HG03045 (cell line): ENCODE data around the gene SLAMF9.

ENCODE experiments used
- ATAC-seq: cut with Tn5 transposase; IDR thresholded peaks from one replicate; pipeline ENCODE4 v1.9.1; 2021; ENCODE audit warnings: mild to moderate bottlenecking, moderate library complexity; ENCODE audit not compliant: unreplicated experiment

SLAMF9 gene

GRCh38 chr1:159977364-159978106 lies 23.5 kb upstream of the SLAMF9 start:
- ATAC-seq: no peak

DNA sequence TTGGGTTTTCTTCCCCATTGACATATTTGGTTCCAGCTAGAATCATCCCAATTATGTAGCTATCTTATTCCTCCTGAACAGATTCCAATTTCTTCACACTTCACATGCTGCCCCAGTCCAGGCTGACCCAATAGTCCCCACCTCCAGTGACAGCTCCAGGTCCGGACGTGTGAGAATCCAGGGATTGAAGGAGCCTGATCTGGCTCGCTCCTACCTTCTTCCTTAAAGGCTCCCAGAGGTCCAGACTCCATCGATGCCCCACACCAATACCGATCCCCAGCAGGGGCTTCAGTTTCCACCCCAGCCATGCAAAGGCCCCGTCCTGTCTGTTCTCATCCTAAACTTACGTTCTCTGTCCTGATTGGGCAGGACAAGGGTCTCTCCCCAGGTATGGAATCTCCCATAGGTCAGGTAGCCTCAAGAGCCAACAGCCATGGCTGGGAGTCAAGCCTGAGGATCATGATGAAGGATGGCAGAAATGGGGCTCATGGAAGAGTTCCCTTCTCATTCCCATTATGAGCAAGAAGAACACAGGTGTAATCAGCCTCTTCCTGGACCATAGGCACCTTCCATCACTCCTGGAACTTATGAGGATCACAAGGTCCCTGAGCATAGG lies 20.4 kb upstream of the SLAMF9 start:
- no peak for ATAC-seq

DNA sequence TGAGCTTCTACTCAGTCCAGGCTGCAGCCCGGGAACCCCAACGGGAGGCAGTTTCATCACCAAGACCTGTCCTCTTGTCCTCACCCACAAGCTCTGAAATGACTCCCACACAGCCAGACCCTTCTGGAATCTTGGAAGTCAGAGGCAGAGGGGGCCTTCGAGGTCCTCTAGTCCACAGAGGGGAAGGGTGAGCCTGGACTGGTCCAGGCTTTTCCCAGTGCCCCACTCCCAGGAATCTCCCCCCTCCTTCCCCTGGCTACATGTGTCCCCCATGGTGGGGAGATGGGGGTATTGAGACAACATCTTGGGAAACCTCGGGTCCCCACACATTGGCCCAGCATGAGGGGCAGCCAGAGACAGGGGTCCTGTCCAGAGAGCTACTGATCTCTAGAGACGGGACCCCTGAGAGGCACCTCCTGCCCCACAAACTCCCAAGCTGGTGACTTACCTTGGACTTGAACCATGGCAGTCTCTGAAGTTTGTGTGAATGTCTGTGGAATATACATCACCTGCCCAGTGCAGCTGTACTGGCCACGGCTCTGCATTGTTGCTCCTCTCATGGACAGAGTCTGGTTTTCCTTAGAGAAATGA lies 19.4 kb upstream of the SLAMF9 start:
- no peak for ATAC-seq

DNA sequence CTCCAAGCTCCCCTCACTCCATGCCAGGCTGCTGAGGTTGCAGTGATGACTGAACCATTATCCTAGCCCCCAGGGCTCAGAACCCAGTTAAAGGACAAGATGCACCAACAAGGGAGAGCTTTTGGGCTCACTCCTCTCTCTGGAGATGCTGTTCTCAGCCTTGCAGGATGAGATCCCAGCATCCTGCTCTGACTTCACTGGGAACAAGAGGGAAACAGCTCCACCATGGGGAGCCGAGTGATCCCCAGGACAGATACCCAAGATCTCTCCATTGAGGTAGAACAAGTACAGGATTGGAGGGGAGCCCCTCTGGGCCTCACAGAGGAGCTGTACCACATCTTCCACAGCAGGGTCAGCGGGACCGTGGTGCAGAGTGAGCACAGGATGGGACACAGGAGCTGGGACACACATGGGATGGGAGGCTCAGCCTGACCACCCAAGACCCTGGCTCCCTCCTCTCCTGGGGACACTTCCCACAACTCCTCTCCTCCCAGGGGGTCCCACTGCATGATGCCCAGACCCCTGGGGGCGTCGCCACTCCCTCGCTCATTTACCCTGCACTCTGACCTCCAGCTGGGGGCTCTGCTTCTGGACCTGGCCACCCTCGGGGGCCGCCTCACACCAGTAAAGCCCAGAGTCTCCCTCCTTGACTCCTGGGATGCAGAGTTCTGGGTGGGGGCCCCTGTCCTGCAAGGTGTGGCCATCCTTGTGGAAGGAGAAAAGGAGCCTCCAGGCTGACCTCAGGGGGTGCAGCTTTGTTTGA lies 18.6 kb upstream of the SLAMF9 start:
- no peak for ATAC-seq

DNA sequence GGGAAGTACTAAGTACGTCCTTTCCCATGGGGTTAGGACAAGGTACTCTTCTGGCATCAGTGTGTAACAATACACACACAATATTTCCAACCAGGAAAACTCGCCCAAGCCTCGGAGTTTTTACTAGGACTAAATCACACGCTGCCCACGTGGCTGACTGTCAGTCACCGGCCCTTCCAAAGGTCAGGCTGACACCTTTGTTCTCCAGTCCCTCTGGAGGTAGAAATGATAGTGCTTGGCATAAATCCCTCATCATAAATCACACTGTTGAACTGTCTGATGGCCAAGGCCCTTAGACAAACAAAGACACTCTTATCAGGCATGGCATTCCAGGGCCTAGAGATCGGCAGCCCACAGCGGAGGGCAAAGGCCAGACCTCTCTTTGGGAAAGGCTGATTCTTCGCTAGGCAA lies 16.9 kb upstream of the SLAMF9 start:
- ATAC-seq: no peak

GRCh38 chr1:159968901-159969300 lies 14.9 kb upstream of the SLAMF9 start:
- ATAC-seq: no peak

DNA sequence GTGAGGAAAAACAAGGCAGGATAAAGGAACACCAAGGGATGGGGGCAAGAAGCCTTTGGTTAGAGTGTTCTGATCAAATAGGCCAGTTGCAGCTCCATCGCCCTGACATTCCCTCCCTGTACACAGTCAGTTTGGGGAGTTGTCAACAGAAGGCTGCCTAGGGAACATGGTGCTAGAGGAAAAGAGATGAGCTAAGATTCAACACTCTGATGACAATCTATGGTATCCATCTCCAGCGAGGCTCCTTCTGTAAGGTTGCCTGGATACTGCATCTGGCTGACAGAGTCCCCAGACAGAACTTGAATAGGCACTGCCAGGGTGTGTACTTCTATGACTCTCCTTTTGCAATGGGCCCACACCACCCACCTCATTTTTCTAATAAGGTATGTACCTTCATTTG lies 11.2 kb upstream of the SLAMF9 start:
- ATAC-seq: no peak

- no peak for ATAC-seq
These were observed 10.1 kb upstream of the SLAMF9 start for GRCh38 chr1:159964144-159964543.

- no peak for ATAC-seq
These were observed 8.1 kb upstream of the SLAMF9 start for GRCh38 chr1:159962176-159962575.

DNA sequence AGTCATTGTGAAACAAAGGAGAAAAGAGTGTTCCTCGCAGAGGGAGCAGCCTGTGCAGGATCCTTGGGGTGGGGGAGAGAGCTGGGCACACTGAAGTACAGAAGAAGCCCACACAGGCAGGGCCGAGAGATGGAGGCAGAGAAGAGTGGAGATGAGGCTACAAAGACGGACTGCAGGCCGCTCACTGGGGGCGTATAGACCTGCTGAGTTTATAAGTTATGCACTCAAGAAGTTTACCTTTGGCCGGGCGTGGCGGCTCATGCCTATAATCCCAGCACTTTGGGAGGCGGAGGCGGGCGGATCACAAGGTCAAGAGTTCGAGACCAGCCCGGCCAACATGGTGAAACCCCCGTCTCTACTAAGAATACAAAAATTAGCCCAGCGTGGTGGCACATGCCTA lies 7.6 kb upstream of the SLAMF9 start:
- ATAC-seq: no peak

DNA sequence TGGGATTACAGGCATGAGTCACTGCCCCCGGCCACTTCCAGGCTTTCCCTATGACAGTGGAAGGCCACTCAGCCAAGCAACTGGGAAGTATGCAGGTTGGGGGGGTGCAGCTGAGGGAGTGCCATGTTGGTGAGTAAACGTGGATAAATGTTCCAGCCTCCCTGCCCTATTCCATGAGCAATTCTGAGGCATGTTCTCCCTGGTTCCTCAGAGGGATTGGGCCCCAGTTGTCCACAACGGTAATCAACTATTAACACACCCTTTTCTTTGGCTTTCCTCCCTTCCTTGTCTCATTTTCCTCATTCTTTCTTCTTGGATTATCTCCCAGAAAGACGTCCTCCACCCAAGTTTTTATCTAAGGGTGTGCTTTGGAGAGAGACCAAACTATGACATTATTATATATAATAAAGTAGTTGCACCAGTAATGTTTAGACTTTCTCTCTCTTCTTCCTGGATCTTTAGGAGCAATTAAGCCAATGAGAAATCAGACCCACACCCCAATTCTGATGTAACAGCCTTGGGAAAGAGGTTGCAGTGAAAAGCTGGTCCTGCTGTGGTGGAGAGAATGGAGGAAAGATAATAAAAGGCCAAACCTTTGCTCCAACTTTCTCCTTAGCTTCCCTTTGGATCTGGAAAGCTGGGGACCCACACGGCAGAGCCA lies 6.8 kb upstream of the SLAMF9 start:
- ATAC-seq: no peak

DNA sequence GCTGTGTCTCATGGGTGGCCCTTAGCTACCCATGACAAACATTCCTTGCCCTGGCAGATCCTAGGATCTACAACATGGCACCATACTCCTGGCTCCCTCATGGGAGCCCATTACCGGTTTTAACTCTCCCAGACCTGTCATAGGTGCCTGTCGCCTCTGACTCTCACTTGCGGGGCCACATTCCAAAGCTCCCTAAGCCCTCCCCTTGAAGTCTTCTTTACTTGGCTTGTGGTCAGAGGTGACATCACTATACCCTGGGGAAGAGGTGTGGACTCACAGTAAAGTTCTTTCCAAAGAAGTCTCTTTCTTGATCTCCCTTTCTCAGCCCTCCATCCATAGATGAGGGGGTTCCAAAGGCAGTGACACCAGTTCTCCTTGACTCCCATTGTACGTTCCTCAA lies 5.4 kb upstream of the SLAMF9 start:
- peak; percentile 7 for ATAC-seq

GRCh38 chr1:159958719-159959380 lies 4.8 kb upstream of the SLAMF9 start:
- peak; percentile 64 for ATAC-seq

- no peak for ATAC-seq
These were observed 3.8 kb upstream of the SLAMF9 start for GRCh38 chr1:159957824-159958268.

- no peak for ATAC-seq
These were observed 1.4 kb upstream of the SLAMF9 start for GRCh38 chr1:159955456-159955855.

GRCh38 chr1:159952932-159953331 lies 1.1 kb downstream of the SLAMF9 start:
- ATAC-seq: no peak

DNA sequence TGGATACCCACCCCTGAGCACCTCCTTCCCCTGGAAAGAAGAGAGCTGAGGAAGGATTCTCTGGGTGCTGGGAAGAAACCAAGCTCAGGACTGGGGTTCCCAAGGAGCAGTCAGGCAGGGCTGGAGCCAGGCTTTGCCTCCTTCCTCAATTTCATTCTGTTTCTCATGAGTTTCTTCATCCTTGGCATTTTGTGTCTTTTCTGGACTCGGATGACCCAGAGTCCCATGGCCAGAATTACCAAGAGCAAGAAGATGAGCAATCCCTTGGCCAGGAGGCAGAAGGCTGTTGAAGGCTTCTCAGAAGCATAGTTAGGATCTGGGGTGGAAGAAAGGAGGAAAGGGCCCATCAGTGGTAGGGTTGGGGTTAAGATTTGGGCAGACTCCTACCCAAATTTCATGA lies 2.5 kb downstream of the SLAMF9 start:
- ATAC-seq: no peak

DNA sequence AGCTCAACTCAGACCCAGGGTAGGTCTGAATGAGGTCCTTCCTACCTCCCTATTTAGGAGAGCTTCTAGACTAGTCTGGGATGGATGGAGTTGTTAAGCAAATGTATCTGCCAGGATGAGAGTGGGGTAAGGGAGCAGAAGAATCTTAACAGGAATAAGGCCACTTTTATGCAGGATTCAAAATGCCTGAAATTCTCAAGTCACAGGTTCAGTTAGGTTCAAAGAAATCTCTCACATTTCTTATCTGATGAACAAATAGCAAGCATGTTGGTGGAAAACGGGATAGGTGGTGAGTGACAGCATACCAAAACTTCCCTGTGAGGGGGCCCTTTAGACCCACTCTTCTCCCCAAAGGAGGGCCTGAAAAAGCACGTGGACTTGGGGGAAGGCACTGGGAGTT lies 3.0 kb downstream of the SLAMF9 start:
- no peak for ATAC-seq

DNA sequence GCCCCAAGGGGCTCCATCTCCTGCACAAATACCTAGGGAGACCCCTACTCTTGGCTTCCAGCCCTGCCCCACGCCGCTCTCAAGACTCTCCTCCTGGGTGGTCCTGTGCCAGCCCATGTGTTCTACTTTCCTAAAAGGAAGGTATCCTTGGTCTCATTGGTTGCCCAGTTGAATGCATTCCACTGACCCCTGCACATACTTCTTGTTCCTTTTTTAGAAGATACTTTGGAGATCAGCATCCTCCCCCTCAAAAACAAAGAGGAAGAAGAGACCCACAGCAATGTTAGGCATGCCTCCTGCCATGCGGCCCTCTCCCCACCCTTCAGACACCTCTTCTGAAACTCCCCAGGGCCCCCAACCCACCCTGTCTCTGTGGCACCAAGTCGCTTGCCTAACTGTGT lies 4.1 kb downstream of the SLAMF9 start:
- no peak for ATAC-seq

- ATAC-seq: no peak
These were observed 4.9 kb downstream of the SLAMF9 start for GRCh38 chr1:159949123-159949522.

DNA sequence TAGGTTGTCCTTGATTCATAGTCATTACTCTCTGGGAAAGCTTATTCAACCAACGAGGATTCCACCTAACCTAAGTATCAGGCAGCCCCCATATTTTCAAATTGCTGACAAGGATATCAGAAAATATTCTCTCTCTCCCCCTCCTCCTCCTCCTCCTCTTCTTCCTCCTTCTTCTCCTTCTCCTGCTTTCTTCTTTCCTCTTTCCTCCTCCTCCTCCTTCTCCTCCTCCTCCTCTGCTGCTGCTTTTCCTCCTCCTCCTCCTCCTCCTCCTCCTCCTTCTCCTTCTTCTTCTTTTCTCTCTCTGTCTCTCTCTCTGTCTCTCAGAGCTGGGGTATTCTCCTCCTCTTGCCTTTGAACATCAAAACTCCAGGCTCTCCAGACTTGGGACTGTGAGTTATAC lies 6.1 kb downstream of the SLAMF9 start:
- no peak for ATAC-seq
